B cell (primary cell): ENCODE measurements around the gene KRT35. TPM values are rescaled to one million over a fixed set of nuclear protein-coding genes. Genes with fewer than 3 reads are reported as not detected.

ENCODE experiments used
- ATAC-seq: fragments of 200-7000 bp; cut with Tn5 transposase; one replicate; pipeline ENCODE4 v1.10.0; 2021; ENCODE audit warnings: low read depth, mild to moderate bottlenecking, moderate number of reproducible peaks, moderate library complexity
- CTCF ChIA-PET: fragments of 350-600 bp; sonication (Branson Sonifier 250); formaldehyde crosslinking; loops from one replicate; lab custom pipeline; 2021; ENCODE audit warnings: antibody characterized with exemption, inconsistent platforms; lab: Charles Lee
- POLR2A ChIA-PET: fragments of 350-600 bp; sonication (Branson Sonifier 250); formaldehyde crosslinking; loops from one replicate; lab custom pipeline; 2021; ENCODE audit warnings: antibody characterized with exemption; lab: Charles Lee
- DNase-seq: peaks from one replicate; pipeline ENCODE4 v3.0.0; 2013
- H2AFZ ChIP-seq: 2 replicates; pipeline ENCODE4 v1.6.1; 2012; ENCODE audit warnings: mild to moderate bottlenecking, low read depth, low read length; ENCODE audit not compliant: insufficient read depth, poor library complexity, severe bottlenecking
- H3K27ac ChIP-seq, 2 donors: 1 replicate in 1 of 2; 2 replicates in 1 of 2; pipeline ENCODE4 v1.5.1; 2012 to 2013; ENCODE audit warnings: low read length in 2 of 2, mild to moderate bottlenecking in 2 of 2, moderate library complexity in 1 of 2
- H3K27me3 ChIP-seq, 4 experiments: fragments of 200-600 bp in 1 of 4; sonication (generic) in 1 of 4; replicated peaks in 1 of 4; 1 replicate in 2 of 4; 2 replicates in 2 of 4; pipeline versions ENCODE4 v1.6.1 to v1.7.0; 2013 to 2016; ENCODE audit warnings: low read length in 3 of 4, mild to moderate bottlenecking in 2 of 4, mixed read lengths in 1 of 4, moderate library complexity in 1 of 4; ENCODE audit not compliant: insufficient read depth in 4 of 4, control insufficient read depth in 3 of 4; ENCODE audit errors: control extremely low read depth in 1 of 4
- H3K36me3 ChIP-seq, 2 experiments: replicated peaks in 1 of 2; 1 replicate in 1 of 2; 2 replicates in 1 of 2; pipeline versions ENCODE4 v1.6.1 to v1.7.1; 2013; ENCODE audit warnings: low read length in 1 of 2; ENCODE audit not compliant: insufficient read depth in 2 of 2, control insufficient read depth in 1 of 2; ENCODE audit errors: control extremely low read depth in 1 of 2, extremely low read depth in 1 of 2
- H3K4me1 ChIP-seq, 2 donors: fragments of 200-600 bp in 1 of 2; sonication (generic) in 1 of 2; 1 replicate in 1 of 2; 2 replicates in 1 of 2; pipeline versions ENCODE4 v1.5.1 to v1.6.1; 2013 to 2017; ENCODE audit warnings: low read length in 2 of 2; ENCODE audit not compliant: control insufficient read depth in 2 of 2, insufficient read depth in 2 of 2
- H3K4me2 ChIP-seq: replicated peaks from 2 replicates; pipeline ENCODE3; 2012; ENCODE audit warnings: mild to moderate bottlenecking, low read depth, low read length; ENCODE audit not compliant: poor library complexity, severe bottlenecking
- H3K4me3 ChIP-seq, 5 experiments: fragments of 200-600 bp in 1 of 5; sonication (generic) in 1 of 5; 1 replicate in 3 of 5; 2 replicates in 2 of 5; pipeline versions ENCODE4 v1.5.1 to v1.7.0; 2011 to 2016; ENCODE audit warnings: low read length in 4 of 5, mild to moderate bottlenecking in 4 of 5, low read depth in 2 of 5, control low read depth in 1 of 5, moderate library complexity in 1 of 5; ENCODE audit not compliant: insufficient read depth in 1 of 5; ENCODE audit errors: control extremely low read depth in 1 of 5, extremely low read depth in 1 of 5
- H3K79me2 ChIP-seq: fragments of 200-600 bp; sonication (generic); one replicate; pipeline ENCODE4 v1.6.0; 2016; ENCODE audit warnings: low read length; ENCODE audit not compliant: control insufficient read depth, insufficient read depth
- H3K9ac ChIP-seq: fragments of 200-600 bp; sonication (generic); 2 replicates; pipeline ENCODE4 v1.6.1; 2017; ENCODE audit warnings: mild to moderate bottlenecking, low read length, moderate library complexity
- H3K9me3 ChIP-seq, 3 donors: one replicate each; pipeline versions ENCODE4 v1.6.1 to v1.7.1; 2013; ENCODE audit warnings: low read length in 2 of 3; ENCODE audit not compliant: control insufficient read depth in 2 of 3, insufficient read depth in 1 of 3; ENCODE audit errors: control extremely low read depth in 1 of 3
- H4K20me1 ChIP-seq: 2 replicates; pipeline ENCODE4 v1.6.0; 2012; ENCODE audit warnings: mild to moderate bottlenecking, low read length; ENCODE audit not compliant: insufficient read depth, control insufficient read depth, poor library complexity, severe bottlenecking
- H3K27ac Mint-ChIP-seq: one replicate; pipeline ENCODE4 v1.8.0; 2021; ENCODE audit warnings: mixed read lengths
- H3K27me3 Mint-ChIP-seq: one replicate; pipeline ENCODE4 v1.8.0; 2021; ENCODE audit warnings: mixed read lengths
- H3K4me1 Mint-ChIP-seq: one replicate; pipeline ENCODE4 v1.8.0; 2021; ENCODE audit warnings: mixed read lengths
- H3K4me3 Mint-ChIP-seq: one replicate; pipeline ENCODE4 v1.8.0; 2021; ENCODE audit warnings: mixed read lengths
- H3K9me3 Mint-ChIP-seq: one replicate; pipeline ENCODE4 v1.8.0; 2022; ENCODE audit warnings: mixed read lengths; ENCODE audit not compliant: insufficient read depth
- CTCF ChIP-seq: fragments of 200-600 bp; IDR thresholded peaks from one replicate; pipeline ENCODE4 v1.8.0; 2022; ENCODE audit warnings: antibody characterized with exemption, mild to moderate bottlenecking
- EZH2 ChIP-seq: IDR thresholded peaks from 2 replicates; pipeline ENCODE4 v1.6.1; 2012; ENCODE audit warnings: borderline replicate concordance, low read depth, mild to moderate bottlenecking, moderate library complexity, low read length; ENCODE audit not compliant: insufficient read depth, poor library complexity, severe bottlenecking
- WGBS: methylation state at CpG from one replicate; pipeline ENCODE4 v1.1.5; 2013; ENCODE audit warnings: missing lambda C conversion rate; ENCODE audit not compliant: insufficient coverage; 5-methylcytosine and 5-hydroxymethylcytosine counted together
- intact Hi-C: fragments of 100-400 bp; cut with micrococcal nuclease; formaldehyde crosslinking; loops from one replicate; pipeline ENCODE4 v1.10.0; 2022
- polyA minus RNA-seq: library from RNA; depleted of rRNA, polyadenylated mRNA; stranded (reverse); fragments of >200 nt; gene quantifications from 2 replicates; pipeline ENCODE4 v1.2.3, GENCODE V29; 2012
- polyA plus RNA-seq: library from polyadenylated mRNA; depleted of rRNA; stranded (reverse); fragments of >200 nt; gene quantifications from 2 replicates; pipeline ENCODE4 v1.2.3, GENCODE V29; 2012
- total RNA-seq, 2 donors: library from RNA; stranded (reverse); fragments of 120-200 nt in 1 of 2; gene quantifications; 1 replicate in 1 of 2; 2 replicates in 1 of 2; pipeline versions ENCODE4 v1.2.3 to v1.2.4, GENCODE V29; 2013 to 2022

KRT35 gene
- total RNA-seq (not detected in 2 replicates), polyA plus RNA-seq (not detected in 2 replicates), polyA minus RNA-seq (not detected in 2 replicates)
- not detected for total RNA-seq (2013)

GRCh38 chr17:41481036-41481435 lies at the start of gene KRT35:
Gene KRT35 (minus strand): TSS chr17:41481151. CDS start chr17:41481097, 54 bp downstream.
- H3K4me2 ChIP-seq = no peak within 1 kb of the TSS
- Mint-ChIP-seq H3K4me3 (no peak within 1 kb of the TSS), H3K27ac (no peak within 1 kb of the TSS), H3K27me3 (peaks cover 11% of the 10 kb centered on the region), H3K4me1 (peaks cover 4% of the 10 kb centered on the region), H3K9me3 (no peaks in the 10 kb centered on the region)
- DNase-seq (no peak), ATAC-seq (no peak)
- peaks cover 4 to 6% of the 10 kb centered on the region in 2 donors for H3K4me1 ChIP-seq
- POLR2A ChIA-PET = no interaction called here
- TF ChIP-seq EZH2 (no peak), CTCF (no peak)
- no peaks in the 10 kb centered on the region for H3K79me2 ChIP-seq
- WGBS = 100% methylated on average over 2 of the region's 2 CpGs
- CTCF ChIA-PET = no interaction called here
- intact Hi-C loops = no loop called here
- H2AFZ ChIP-seq = no peak within 1 kb of the TSS
- H3K4me3 ChIP-seq = no peak within 1 kb of the TSS
- H3K27me3 ChIP-seq = no peaks in the 10 kb centered on the region
- H3K36me3 ChIP-seq = no peaks in the 10 kb centered on the region
- no peak within 1 kb of the TSS for H3K9ac ChIP-seq
- H3K9me3 ChIP-seq = no peaks in the 10 kb centered on the region
- H3K27ac ChIP-seq = no peak within 1 kb of the TSS
- no peaks in the 10 kb centered on the region for H4K20me1 ChIP-seq

GRCh38 chr17:41530062-41531048 lies 49.4 kb upstream of the KRT35 start:
- ATAC-seq (no peak), DNase-seq (no peak)
- no peak overlapping the region for H2AFZ ChIP-seq
- H3K36me3 ChIP-seq = no peaks in the 10 kb centered on the region
- H3K4me3 ChIP-seq = no peak overlapping the region
- H3K4me2 ChIP-seq = no peak overlapping the region
- POLR2A ChIA-PET = no interaction called here
- H3K27ac Mint-ChIP-seq = no peak overlapping the region
- no peak overlapping the region for H3K27ac ChIP-seq
- H3K4me1 Mint-ChIP-seq = peaks cover 9% of the 10 kb centered on the region
- intact Hi-C loops = no loop called here
- H3K9me3 Mint-ChIP-seq = no peaks in the 10 kb centered on the region
- H3K4me3 Mint-ChIP-seq = no peak overlapping the region
- H3K4me1 ChIP-seq = peaks cover 13 to 16% of the 10 kb centered on the region in 2 donors
- no peaks in the 10 kb centered on the region for H3K79me2 ChIP-seq
- no peak overlapping the region for H3K9ac ChIP-seq
- peaks cover 60% of the 10 kb centered on the region for H3K27me3 Mint-ChIP-seq
- no peaks in the 10 kb centered on the region for H4K20me1 ChIP-seq
- peaks cover 0 to 47% (median 17%) of the 10 kb centered on the region in 4 experiments for H3K27me3 ChIP-seq
- TF ChIP-seq CTCF (no peak), EZH2 (no peak)
- 92% methylated on average over 2 of the region's 8 CpGs for WGBS
- H3K9me3 ChIP-seq = peaks cover 0 to 7% (median 0%) of the 10 kb centered on the region in 3 donors
- CTCF ChIA-PET = no interaction called here
